ENCODE measurements around the gene E4F1.
"Not testable (repeated sequence)": the region's sequence is repeated elsewhere in the genome, so short reads cannot be mapped to it uniquely, and the experiment has no call there.

The E4F1 gene

GRCh38 chr16:2190002-2190658 lies 33.3 kb upstream of the E4F1 start:
- no peak for DNase-seq (ENCODE audit: low spot score)

DNA sequence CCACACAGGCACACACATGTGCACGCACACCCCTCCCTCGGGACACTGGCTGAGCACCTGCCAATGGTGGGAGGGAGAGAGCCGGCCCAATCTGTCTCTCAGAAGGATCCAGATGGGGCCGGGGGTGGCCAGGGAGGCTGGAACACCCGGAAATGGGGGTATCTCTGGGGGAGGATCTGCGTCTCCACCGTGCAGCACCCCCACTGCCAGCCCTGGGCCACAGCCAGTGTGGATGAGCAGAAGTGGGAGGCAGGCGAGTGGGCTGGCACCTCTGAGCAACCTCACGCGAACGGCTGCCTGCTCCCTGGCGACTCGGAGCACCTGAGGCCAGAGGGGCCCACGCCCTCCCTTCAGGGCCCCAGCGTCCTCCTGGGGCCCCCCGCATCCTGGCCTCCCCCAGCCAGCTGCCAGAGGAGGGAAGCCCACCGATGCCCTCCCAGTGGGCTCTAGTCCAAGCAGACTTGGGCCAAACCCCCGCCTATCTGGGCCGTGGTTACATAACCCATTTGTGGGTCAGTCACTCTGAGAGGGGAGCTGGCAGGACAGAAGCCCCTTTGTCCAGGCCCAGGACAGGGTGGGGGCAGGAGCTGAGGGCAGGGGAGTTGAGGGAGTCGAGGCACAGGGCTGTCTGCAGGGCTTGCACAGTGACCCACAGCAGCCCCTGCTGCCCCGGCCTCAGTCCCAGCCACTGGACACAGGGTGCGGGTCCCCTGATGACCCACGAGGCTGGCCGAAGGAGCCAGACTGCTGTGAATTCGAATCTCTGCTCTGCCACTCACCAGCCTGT lies 32.5 kb upstream of the E4F1 start:
- DNase-seq (ENCODE audit: low spot score): no peak

DNA sequence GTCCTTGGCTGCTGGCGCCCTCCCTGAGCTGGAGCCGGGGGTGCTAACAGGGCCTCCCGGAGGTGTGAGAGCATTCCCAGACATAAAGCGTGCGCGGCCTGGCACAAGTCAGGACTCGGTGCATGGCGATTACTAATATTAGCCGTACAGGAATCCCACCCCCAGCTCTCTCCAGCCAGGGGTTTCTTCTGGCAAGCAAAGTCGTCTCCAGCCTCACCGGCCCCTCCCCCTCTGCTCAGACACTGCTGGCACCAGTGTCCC lies 32.0 kb upstream of the E4F1 start:
- DNase-seq (ENCODE audit: low spot score): no peak

GRCh38 chr16:2194166-2194834 lies 29.1 kb upstream of the E4F1 start:
- no peak for DNase-seq (ENCODE audit: low spot score)

GRCh38 chr16:2194852-2195321 lies 28.5 kb upstream of the E4F1 start:
- peak; percentile 62 for DNase-seq (ENCODE audit: low spot score)

- DNase-seq (ENCODE audit: low spot score): no peak
Measured at GRCh38 chr16:2195322-2196161, 27.8 kb upstream of the E4F1 start.

DNA sequence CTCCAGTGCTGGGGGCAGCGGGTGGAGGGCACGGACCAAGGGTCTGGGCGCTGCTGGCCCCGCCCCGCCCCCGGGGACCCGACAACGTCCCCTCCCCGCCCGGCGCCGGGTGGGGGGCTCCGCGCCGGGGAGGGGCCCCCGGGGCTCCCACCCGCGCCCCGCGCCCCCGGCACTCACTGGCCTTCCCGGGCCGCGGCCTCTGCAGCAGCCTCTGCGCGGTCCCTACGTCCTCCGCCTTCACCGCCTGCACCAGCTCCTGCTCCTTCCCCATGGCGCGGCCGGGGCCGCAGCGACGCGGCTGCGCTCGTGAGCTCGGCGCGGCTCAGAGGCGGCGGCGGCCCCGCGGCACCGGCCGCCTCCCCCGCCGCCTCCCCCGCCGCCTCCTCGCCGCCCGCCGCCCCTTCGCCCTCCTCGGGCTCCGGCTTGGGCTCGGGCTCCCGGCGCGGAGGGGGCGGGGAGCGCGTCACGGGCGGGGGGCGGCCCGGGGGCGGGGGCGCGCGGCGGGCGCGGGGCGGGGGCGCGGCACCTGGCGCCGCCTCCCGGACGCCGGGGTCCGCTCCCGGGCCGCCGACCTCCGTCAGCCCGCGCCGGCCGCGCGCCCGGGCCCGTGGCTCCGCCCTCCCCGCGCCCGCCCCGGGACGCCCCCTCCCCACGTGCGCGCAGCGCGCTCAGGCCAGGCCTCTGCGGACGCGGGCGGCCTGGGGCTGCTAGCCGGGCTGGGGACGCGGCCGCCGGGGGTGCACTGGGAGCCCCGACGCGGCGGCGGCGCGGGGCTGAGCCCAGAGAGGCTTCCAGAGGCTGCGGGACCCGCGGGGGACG lies 27.0 kb upstream of the E4F1 start, which contains the start of gene CASKIN1:
Gene CASKIN1, minus strand, starts transcription at position 444 of the 819 bp plus-strand sequence. Its CDS starts 173 bp downstream, at position 271.
- no peak for DNase-seq (ENCODE audit: low spot score)

- DNase-seq (ENCODE audit: low spot score): no peak
Measured at GRCh38 chr16:2196981-2197511, 26.3 kb upstream of the E4F1 start.

DNA sequence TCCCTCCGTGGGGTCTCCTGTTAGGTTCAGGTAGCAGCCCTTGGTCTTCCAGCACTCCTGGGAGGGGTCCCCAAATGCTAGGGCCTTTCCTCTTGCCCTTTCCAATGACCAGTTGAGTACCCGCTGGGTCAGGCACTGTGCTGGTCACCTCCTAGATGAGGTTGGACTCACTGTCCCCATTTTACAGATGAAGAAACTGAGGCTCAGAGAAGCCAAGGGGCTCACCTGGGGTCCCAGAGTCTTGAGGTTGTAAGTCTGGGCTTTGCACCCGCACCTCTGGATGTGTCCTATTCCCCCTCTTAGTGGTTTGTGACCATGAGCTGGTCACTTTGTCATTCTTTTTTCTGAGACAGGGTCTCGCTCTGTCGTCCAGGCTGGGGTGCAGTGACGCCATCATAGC lies 25.6 kb upstream of the E4F1 start:
- no peak for DNase-seq (ENCODE audit: low spot score)

DNA sequence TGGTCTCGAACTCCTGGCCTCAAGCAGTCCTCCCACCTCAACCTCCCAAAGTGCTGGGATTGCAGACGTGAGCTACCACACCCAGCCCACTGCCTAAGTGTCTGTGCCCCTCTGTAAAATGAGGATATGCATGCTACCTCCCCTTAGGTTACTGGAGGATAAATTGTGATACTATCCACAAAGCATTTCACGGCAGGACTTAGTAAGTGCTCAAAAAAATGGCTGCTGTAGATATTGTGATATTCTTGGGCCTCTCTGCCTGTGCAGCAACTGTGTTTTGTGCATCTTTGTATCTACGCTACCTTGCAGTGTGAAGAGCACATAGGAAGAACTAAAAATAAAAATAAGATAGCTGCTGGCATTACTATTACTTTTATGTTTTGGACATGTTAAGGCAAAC lies 25.1 kb upstream of the E4F1 start:
- DNase-seq (ENCODE audit: low spot score): no peak

DNA sequence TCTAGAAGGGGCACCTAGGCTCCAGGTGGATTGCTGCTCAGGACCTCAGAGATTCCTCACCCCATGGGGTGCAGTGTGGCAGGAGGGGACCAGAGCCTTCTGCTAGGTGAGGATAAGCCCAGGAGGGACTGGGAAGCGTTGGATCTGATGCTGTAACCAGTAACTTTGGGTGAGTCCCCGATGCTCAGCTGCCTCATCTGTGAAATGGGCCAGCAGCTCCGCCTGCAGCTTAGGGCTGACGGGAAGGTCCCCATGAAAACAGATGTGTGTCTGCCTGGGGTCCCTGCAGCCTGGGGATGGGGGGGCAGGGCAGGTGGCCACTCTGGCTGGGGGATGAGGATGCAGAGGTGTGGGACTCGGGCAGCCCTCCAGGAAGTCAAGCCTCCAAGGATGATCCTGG lies 24.3 kb upstream of the E4F1 start:
- no peak for DNase-seq (ENCODE audit: low spot score)

DNA sequence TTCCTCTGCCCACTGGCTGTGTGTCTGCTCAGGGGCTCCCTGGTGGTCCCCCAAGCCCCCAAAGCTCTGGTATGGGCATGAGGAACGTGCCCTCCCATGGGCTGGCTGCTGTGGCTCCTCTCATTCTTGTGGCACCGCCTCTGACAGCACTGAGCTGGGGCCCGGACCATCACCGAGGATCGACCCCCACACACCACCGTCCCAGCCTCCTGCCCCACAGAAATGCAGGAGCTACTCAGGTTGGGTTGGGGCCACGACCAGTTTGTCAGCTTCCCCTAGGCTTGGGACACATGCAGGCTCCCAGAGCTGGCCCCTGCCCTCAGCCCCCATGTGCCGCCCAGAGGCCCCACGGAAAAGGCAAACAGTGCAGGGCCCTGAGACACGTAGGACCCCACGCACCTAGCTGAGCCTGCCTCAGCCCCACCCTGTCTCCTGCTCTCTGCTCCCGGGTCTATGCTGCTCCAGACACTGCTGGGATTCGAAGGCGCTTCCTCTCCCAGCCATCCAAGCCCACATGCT lies 23.7 kb upstream of the E4F1 start:
- no peak for DNase-seq (ENCODE audit: low spot score)

DNA sequence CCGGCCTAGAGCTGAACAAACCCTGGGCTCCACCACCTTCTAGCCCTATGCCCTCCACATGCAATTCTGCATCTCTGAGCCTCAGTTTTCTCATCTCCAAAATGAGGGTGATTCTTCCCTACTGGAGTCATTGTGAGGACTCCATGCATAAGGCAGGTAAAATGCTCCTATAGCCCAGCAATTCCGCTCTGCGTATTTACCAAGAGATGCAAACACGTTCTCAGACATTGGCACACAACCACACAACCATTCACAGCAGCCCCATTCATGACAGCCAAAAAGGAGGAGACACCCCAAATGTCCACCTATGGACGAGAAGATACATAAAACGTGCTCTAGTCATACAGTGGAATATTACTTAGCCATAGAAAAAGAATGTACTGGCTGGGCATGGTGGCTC lies 23.1 kb upstream of the E4F1 start:
- no peak for DNase-seq (ENCODE audit: low spot score)

GRCh38 chr16:2203119-2203688 lies 20.2 kb upstream of the E4F1 start:
- not testable (repeated sequence) for DNase-seq (ENCODE audit: low spot score)

DNA sequence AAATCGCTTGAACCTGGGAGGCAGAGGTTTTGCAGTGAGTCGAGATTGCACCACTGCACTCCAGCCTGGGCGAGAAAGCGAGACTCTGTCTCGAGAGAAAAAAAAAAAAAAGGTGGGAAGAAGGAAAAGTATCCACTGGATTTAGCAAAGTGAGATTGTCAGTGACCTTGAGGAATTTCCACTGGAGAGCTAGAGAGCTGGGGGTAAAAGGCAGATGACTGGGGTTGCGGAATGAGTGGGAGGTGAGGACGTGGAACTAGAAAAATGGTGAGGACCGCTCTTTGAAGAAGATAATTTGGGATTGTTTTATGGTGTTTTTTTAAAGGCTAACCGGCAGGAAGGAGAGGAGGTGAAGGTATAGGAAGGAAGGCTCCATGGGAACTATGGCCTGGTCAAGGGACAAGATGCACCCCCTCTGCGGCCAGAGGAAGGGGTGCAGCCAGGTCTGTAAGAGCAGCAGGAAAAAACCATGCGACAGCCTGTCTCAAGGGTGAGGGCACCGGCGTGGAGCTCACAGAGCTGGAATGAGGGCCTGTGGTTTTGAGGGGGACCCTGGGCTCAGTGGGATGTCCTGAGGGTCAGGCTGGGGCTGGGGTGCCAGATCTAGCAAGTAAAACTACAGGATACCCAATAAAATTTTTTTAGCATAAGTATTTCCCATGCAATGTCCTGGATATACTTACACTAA lies 18.8 kb upstream of the E4F1 start:
- DNase-seq (ENCODE audit: low spot score): no peak

- DNase-seq (ENCODE audit: low spot score): peak; percentile 86
Measured at GRCh38 chr16:2205104-2205966, 18.1 kb upstream of the E4F1 start, which contains the start of gene MLST8. Gene MLST8, plus strand, starts transcription at chr16:2205454. Its CDS starts 632 bp downstream, at chr16:2206086.

- no peak for DNase-seq (ENCODE audit: low spot score)
Measured at GRCh38 chr16:2205967-2206313, 17.5 kb upstream of the E4F1 start.

- no peak for DNase-seq (ENCODE audit: low spot score)
Measured at GRCh38 chr16:2206420-2206779, 17.0 kb upstream of the E4F1 start.

All from LoVo (cell line).